GM21825 (cell line): Measurements from ENCODE around the gene GRB7.
"Not testable (repeated sequence)": the region's sequence is repeated elsewhere in the genome, so short reads cannot be mapped to it uniquely, and the experiment has no call there.

Experiments used
- ATAC-seq: cut with Tn5 transposase; IDR thresholded peaks from one replicate; pipeline ENCODE4 v1.9.1; 2021; ENCODE audit warnings: mild to moderate bottlenecking, moderate library complexity; ENCODE audit not compliant: unreplicated experiment

GRB7 gene

GRCh38 chr17:39730095-39730921 is 7.4 kb upstream of the GRB7 start, which contains the start of gene MIEN1:
Gene MIEN1 (minus strand): TSS chr17:39730532. CDS start chr17:39730495, 37 bp downstream.
- ATAC-seq: peak; percentile 69

GRCh38 chr17:39732586-39732985 is 5.2 kb upstream of the GRB7 start:
- ATAC-seq: no peak

GRCh38 chr17:39735882-39736281 is 1.9 kb upstream of the GRB7 start:
- ATAC-seq: no peak

DNA sequence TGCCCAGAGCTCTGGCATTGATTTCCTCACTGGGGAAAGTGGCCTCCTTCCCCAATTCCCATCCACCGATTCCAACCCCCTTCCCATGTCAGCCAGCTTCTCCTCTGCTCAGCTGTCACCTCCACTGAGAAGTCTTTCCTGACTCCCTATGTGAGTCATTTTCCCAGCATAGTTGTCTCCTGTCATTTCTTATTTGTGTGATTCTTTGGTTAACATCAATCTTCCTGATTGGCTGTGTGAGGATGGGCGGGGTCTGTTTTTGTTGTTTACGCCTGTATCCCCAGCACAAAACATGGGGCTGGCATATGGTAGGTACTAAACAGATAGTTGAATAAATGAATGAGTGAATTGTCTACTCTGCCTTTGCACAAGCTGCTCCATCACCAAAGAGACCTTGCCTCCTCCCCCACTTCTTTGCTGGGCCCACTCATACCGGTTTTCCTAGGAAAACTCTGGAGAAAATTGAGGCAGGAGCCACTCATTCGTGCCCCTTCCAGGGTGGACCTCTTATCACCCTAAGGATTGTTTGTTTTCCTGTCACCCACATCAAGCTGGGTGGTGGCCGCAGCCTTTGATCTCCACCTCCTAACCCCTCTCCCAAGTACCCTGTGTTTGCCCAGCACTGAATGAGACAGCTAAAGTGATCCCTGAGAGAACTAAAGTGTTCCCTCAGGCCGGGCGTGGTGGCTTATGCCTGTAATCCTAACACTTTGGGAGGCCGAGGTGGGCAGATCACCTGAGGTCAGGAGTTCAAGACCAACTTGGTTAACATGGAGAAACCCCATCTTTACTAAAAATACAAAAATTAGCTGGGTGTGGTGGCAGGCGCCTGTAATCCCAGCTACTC is 1.2 kb upstream of the GRB7 start:
- no peak for ATAC-seq

- no peak for ATAC-seq
Measured at GRCh38 chr17:39737206-39737759, 455 bp upstream of the GRB7 start.

GRCh38 chr17:39738568-39738901 is 797 bp downstream of the GRB7 start:
- ATAC-seq: no peak

DNA sequence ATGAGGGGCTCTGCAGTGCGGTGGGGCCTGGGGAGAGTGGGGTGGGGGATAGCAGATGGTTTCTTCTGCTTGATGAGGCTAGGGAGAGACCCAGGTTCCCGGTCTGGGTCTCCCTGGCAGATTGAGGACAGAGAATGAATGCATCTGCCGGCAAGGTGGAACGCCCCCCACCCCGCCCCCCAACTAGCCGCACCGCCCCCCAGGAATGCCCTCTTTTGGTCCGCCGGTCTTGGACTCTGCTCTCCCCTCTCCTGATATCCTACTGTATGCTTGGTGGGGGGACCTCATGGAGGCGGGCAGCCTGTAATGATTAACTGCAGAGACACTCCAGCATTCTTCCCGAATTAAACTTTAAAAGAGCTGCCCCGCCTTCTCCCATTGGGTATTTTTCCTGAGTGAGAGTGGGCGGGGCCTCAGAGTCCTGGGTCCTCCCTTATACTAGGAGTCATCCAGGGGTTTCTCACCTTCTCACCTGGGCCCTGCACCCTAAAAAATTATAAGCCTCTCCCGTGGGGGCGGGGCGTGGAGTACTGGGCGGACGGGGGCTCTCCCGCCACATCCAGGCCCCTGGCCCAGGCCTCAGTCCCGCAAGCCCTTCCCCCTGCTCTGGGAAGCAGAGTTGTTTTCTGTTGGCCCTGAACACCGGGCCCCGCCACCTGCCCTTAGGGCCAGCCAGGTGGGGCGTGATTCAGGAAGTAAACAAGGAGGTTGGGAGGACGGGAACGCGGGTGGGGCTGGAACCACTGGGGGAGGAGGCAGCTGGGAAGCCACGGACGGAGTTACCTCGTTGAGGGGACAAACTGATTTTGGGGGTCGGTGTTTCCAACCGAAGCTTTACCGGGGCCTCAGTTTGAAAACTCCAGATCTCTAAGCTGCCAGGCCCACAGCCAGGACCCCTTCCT is 1.5 kb downstream of the GRB7 start:
- ATAC-seq: no peak

- no peak for ATAC-seq
Measured at GRCh38 chr17:39739885-39740356, 2.2 kb downstream of the GRB7 start.

DNA sequence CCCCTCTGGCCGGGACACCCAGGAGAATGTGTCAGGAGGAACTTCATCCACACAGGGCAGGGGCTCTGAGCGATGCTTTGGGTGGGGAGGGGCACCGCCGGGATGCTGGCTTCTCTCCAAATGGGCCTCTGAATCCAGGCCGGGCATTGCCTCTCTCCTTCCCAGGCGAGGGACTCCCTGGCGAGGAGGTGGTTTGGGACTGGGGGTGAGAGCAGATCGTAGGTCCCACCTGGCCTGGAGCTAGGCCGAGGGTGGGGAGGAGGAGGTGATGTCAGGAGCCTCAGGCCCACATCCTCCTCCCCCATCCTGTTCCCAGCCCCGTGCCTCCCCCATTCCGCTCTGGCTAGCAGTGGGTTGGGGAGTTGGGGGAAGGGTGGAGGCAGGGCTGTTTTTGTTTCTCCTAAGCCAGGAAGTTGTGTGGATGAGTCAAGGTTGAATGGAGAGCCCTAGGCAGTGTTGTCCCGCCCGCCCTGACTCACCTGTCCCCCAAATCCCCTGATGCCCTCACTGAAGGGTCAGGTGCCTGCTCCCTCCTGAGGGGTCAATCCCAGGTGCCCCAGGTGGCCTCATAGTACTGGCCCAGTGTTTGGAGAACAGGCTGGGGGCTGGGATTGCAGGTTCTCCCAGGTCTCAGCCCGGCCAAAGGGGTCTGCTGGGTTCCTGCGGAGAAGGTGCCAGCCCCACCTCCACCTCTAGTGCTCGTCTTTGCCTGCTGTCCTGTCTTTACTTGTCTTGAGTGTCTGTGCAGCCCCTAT is 2.8 kb downstream of the GRB7 start:
- no peak for ATAC-seq

- no peak for ATAC-seq
Measured at GRCh38 chr17:39742126-39742855, 4.6 kb downstream of the GRB7 start.

DNA sequence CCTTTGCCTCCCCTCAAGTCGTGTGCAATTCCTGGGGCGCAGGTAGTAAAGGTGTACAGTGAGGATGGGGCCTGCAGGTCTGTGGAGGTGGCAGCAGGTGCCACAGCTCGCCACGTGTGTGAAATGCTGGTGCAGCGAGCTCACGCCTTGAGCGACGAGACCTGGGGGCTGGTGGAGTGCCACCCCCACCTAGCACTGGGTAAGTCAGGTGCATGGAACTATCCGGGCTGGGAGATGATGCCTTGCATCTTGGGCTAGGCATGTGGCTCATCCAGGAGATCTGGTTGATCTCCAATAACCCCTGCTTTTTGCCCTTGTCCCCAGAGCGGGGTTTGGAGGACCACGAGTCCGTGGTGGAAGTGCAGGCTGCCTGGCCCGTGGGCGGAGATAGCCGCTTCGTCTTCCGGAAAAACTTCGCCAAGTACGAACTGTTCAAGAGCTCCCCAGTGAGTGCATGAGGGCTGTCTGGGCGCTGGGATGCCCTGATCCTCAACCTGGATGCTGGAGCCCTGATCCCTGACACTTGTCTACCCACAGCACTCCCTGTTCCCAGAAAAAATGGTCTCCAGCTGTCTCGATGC is 5.2 kb downstream of the GRB7 start:
- no peak for ATAC-seq

GRCh38 chr17:39744075-39744835 is 6.5 kb downstream of the GRB7 start:
- ATAC-seq: no peak

DNA sequence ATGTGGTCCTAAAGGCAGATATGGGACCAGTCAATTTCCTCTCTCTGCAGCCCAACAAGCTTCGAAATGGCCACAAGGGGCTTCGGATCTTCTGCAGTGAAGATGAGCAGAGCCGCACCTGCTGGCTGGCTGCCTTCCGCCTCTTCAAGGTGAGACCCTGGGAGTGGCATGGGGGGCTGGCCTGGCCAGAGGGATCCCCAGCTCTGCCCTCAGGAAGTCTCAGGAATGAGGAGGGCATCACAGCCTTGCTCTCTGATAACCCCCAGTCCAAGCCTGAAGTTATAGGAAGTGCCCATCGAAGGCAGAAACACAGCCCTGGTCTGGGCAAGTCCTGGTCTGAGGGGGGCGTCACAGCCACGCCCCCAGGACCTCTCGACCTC is 7.1 kb downstream of the GRB7 start:
- no peak for ATAC-seq

DNA sequence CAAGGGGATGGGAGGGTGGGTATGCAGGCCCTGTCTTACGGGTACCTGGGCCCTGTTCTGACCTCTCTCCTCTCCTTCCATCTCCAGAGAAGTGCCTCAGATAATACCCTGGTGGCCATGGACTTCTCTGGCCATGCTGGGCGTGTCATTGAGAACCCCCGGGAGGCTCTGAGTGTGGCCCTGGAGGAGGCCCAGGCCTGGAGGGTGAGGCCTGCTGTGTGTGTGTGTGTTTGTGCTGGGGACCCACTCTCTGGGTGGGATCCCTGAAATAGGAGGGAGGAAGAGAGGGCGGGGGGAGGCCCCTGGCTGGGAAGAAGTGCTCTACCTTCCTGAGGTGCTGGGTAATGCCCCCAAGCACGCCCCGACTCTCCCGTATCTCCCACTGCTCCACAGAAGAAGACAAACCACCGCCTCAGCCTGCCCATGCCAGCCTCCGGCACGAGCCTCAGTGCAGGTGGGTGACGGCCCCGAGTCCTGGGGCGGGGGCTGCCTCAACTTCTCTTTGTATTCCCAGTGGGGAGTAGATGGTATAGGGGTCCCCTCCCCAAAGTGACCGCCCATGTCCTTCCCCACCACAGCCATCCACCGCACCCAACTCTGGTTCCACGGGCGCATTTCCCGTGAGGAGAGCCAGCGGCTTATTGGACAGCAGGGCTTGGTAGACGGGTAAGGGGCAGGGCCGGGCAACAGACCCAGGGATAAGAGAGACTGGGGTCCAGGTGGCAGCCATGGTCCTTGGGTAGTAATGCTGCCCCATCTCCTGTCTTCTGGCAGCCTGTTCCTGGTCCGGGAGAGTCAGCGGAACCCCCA is 7.8 kb downstream of the GRB7 start:
- no peak for ATAC-seq

DNA sequence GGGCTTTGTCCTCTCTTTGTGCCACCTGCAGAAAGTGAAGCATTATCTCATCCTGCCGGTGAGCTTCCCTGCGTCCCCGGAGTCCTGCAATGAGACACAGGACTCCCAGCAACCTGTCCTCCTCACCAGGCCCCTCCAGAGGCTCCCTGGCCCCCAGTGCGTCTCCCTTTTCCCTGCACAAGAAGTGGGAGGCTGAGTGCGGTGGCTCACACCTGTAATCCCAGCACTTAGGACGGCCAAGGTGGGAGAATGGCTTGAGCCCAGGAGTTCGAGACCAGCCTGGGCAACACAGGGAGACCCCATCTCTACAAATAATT is 8.4 kb downstream of the GRB7 start:
- ATAC-seq: no peak

- ATAC-seq: no peak
Measured at GRCh38 chr17:39747745-39748144, 10.0 kb downstream of the GRB7 start.

DNA sequence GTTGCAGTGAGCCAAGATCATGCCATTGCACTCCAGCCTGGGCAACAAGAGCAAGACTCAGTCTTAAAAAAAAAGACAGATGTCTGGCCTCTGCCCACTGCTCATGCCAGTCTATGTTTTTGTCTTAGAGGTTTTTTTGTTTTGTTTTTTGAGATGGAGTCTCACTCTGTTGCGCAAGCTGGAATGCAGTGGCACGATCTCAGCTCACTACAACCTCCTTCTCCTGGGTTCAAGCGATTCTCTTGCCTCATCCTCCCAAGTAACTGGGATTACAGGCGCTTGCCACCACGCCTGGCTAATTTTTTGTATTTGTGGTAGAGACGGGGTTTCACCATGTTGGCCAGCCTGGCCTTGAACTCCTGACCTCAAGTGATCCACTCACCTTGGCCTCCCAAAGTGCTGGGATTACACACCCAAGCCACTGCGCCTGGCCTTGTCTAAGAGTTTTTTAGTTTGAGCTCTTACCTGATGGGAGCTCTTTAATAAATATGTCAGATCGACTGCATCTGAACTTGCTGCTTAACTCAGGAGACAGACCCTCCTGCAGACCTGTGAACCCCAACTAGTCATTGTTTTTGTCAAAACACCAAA is 10.8 kb downstream of the GRB7 start:
- ATAC-seq: not testable (repeated sequence)
